Measurements from ENCODE around the gene TRMT6.

The TRMT6 gene

GRCh38 chr20:5950271-5951031 lies at the start of gene TRMT6, which contains the start of gene MCM8:
Gene TRMT6, minus strand, starts transcription at chr20:5950533. Its CDS starts 128 bp downstream, at chr20:5950405.
Gene MCM8, plus strand, starts transcription at chr20:5950652. Its CDS starts 1,364 bp downstream, at chr20:5952016.
- peak; percentile 80 for DNase-seq

GRCh38 chr20:5999783-6000182 lies 49.5 kb upstream of the TRMT6 start:
- DNase-seq, result no peak

- DNase-seq, result no peak
These were observed 46.4 kb upstream of the TRMT6 start for GRCh38 chr20:5996765-5997164.

GRCh38 chr20:5991623-5992441 lies 41.5 kb upstream of the TRMT6 start:
- DNase-seq, result no peak

GRCh38 chr20:5990946-5991345 lies 40.6 kb upstream of the TRMT6 start:
- DNase-seq, result no peak

- DNase-seq, result no peak
These were observed 39.2 kb upstream of the TRMT6 start for GRCh38 chr20:5989539-5989938.

GRCh38 chr20:5987383-5987782 lies 37.0 kb upstream of the TRMT6 start:
- no peak for DNase-seq

- no peak for DNase-seq
These were observed 30.6 kb upstream of the TRMT6 start for GRCh38 chr20:5980720-5981538.

- DNase-seq, result no peak
These were observed 29.5 kb upstream of the TRMT6 start for GRCh38 chr20:5979801-5980200.

GRCh38 chr20:5977975-5978374 lies 27.6 kb upstream of the TRMT6 start:
- no peak for DNase-seq

GRCh38 chr20:5977223-5977622 lies 26.9 kb upstream of the TRMT6 start:
- no peak for DNase-seq

- no peak for DNase-seq
These were observed 25.4 kb upstream of the TRMT6 start for GRCh38 chr20:5975778-5976177.

GRCh38 chr20:5974531-5974930 lies 24.2 kb upstream of the TRMT6 start:
- DNase-seq, result no peak

- DNase-seq, result no peak
These were observed 23.6 kb upstream of the TRMT6 start for GRCh38 chr20:5973971-5974370.

- no peak for DNase-seq
These were observed 22.8 kb upstream of the TRMT6 start for GRCh38 chr20:5973172-5973571.

GRCh38 chr20:5971203-5971602 lies 20.9 kb upstream of the TRMT6 start:
- DNase-seq, result no peak

GRCh38 chr20:5970381-5970780 lies 20.0 kb upstream of the TRMT6 start:
- no peak for DNase-seq

- no peak for DNase-seq
These were observed 19.6 kb upstream of the TRMT6 start for GRCh38 chr20:5969940-5970339.

- DNase-seq, result no peak
These were observed 19.1 kb upstream of the TRMT6 start for GRCh38 chr20:5969348-5969935.

GRCh38 chr20:5968462-5968861 lies 18.1 kb upstream of the TRMT6 start:
- no peak for DNase-seq

- no peak for DNase-seq
These were observed 17.1 kb upstream of the TRMT6 start for GRCh38 chr20:5967469-5967868.

GRCh38 chr20:5949943-5950270 lies 426 bp downstream of the TRMT6 start:
- no peak for DNase-seq

GRCh38 chr20:5947276-5947675 lies 3.1 kb downstream of the TRMT6 start:
- no peak for DNase-seq

All from NCI-H226 (cell line).